Fibroblast of the aortic adventitia (primary cell): Measurements from ENCODE around the gene STUB1. TPM values are rescaled to one million over a fixed set of nuclear protein-coding genes. Genes with fewer than 3 reads are reported as not detected.

ENCODE experiments used
- DNase-seq: peaks from one replicate; pipeline ENCODE4 v3.0.0-alpha.2; 2010; ENCODE audit warnings: low read depth
- H3K4me3 ChIP-seq: 2 replicates; pipeline ENCODE4 v1.5.1; 2011; ENCODE audit warnings: low read depth, mild to moderate bottlenecking, control low read depth, low read length, moderate library complexity
- CTCF ChIP-seq: IDR thresholded peaks from 2 replicates; pipeline ENCODE4 v1.5.1; 2011; ENCODE audit warnings: mild to moderate bottlenecking, low read length, control low read depth, inconsistent platforms; ENCODE audit not compliant: insufficient read depth
- total RNA-seq: library from RNA; depleted of rRNA; stranded (reverse); fragments of >200 nt; gene quantifications from 2 replicates; pipeline ENCODE4 v1.2.3, GENCODE V29; 2012; ENCODE audit warnings: low replicate concordance

STUB1 gene
- total RNA-seq, 1 donor, result 88.9 TPM

GRCh38 chr16:695355-696089 is 15.3 kb downstream of the STUB1 start:
- no peak for DNase-seq
- H3K4me3 ChIP-seq, result no peak overlapping the region
- TF ChIP-seq CTCF, result no peak

- H3K4me3 ChIP-seq, result no peak overlapping the region
- no peak for TF ChIP-seq CTCF
Measured at GRCh38 chr16:698911-699671, 18.9 kb downstream of the STUB1 start.

DNA sequence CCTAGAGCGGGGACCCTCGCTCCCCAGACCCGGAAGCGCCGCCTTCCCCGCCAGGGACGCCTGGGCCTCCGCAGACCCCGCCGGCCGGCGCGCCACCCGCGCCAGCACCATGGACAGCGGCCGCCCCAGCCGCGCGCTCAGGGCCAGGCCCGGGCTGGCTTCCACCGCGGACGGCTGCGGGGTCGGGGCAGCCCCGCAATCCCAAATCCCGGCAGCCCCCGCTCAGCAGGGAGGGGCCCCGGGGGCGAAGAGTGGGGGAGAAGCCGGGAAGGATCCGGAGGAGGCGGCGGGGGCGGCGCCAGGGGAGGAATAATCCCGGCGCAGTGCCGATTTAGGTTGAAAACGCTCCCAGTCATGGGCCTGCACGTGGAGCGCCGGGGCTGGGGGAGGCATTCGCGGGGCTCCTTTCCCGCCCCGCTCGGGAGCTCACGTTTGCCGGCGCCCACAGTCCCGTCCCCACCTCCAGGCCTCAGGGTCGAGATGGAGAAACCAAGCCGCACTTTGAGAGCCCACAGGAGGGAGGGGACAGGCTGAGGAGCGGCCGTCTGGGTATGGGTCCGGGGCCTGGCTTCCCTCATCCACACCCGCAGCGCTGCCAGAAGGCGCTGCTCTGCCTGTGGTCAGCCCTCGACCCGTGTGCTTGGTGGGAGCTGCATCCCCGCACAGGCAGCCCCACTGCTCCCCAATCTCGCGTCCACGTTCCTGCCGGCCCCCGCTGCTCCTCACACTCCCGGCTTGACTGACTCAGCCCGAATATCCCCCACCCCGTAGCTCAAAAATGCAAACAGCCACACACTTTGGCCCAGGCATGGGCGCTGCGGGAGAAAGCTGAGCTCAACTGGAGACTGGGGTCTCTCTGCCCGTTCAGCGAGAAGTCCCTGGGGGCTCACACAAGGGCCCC is 20.7 kb downstream of the STUB1 start:
- TF ChIP-seq CTCF, result no peak
- no peak for DNase-seq
- H3K4me3 ChIP-seq, result no peak overlapping the region

More at GRCh38 chr16:698911-699671, 18.9 kb downstream of the STUB1 start:
- DNase-seq, result no peak

DNA sequence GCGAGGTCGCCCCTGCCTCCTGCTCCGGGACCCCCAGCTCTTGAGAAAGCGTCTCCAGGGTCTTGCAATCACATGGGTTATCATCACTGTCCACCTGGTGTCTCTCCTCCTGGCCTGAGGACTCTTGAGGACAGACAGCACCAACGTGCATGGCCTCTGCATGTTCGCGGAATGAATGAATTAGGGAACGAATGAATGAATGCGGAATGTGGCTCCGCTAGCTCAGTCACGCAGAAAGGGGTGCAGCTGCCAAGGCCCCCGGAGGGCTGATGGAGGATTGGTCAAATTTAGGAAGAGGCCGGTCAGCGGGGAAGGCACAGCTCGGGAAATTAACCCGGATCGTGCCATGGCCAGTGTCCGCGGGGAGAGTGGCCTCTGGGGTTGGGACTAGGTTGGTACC is 22.1 kb downstream of the STUB1 start:
- DNase-seq, result no peak
- TF ChIP-seq CTCF, result no peak
- no peak overlapping the region for H3K4me3 ChIP-seq

DNA sequence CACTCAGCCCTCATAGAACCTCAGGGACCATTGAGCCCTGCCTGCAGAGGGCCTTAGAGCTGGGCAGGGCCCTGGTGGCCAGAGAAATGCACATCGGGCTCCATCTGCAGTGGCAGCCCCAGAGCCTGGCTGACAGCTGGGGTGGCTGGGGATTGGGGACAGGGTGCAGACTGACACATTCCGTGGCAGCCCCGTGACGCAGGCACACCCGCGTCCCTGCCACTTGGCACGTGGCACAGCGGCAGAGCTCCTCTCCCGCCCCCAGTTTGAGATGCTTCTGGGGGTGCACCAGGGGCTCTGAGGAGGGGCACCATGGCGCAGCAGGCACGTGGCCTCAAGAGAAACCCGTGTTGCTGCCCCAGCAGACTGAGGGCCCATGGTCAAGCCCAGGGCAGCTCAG is 23.2 kb downstream of the STUB1 start:
- no peak for DNase-seq
- TF ChIP-seq CTCF, result no peak
- no peak overlapping the region for H3K4me3 ChIP-seq

DNA sequence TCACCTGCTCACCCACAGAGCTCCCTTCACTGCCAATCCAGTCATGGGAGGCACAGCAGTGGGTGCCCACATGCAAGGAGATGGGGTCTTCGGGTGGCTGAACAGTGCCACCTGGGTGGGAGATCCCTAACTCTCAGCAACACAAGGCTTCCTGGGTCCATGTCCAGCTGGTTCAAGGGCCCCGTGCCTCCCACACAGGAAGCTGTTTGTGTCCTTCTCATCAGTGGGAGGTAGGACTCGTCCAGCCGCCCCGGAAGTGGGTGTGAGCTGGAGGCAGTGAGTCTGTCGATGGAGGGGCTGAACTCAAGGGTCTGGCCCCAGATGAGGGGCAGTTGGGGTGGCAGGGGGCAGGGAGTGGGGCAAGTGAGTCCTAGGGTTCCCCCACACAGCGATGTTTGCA is 23.8 kb downstream of the STUB1 start:
- no peak for DNase-seq
- H3K4me3 ChIP-seq, result no peak overlapping the region
- no peak for TF ChIP-seq CTCF
